Trophoblast cell (in vitro differentiated cells and primary cell): ENCODE data around the gene NME7.
A peak's percentile ranks its signal among the peaks of the same experiment; 100 is the strongest.

Source experiments
- DNase-seq, 2 donors: peaks; one replicate each; pipeline ENCODE4 v3.0.0-alpha.2; 2016
- H2AFZ ChIP-seq: 2 replicates; pipeline ENCODE4 v1.6.1; 2013; ENCODE audit warnings: low read length, moderate library complexity, mild to moderate bottlenecking; ENCODE audit not compliant: insufficient read depth, poor library complexity
- H2AK5ac ChIP-seq: 2 replicates; pipeline ENCODE4 v1.6.1; 2013; ENCODE audit warnings: mild to moderate bottlenecking, low read length
- H2BK120ac ChIP-seq: 2 replicates; pipeline ENCODE4 v1.6.1; 2013; ENCODE audit warnings: low read length, mild to moderate bottlenecking, moderate library complexity; ENCODE audit not compliant: insufficient read depth, poor library complexity
- H2BK12ac ChIP-seq: 2 replicates; pipeline ENCODE4 v1.6.1; 2013; ENCODE audit warnings: mild to moderate bottlenecking, low read length, moderate library complexity
- H2BK5ac ChIP-seq: 2 replicates; pipeline ENCODE4 v1.6.1; 2013; ENCODE audit warnings: low read length, low read depth, moderate library complexity, mild to moderate bottlenecking; ENCODE audit not compliant: poor library complexity
- H3K14ac ChIP-seq: 2 replicates; pipeline ENCODE4 v1.6.1; 2013; ENCODE audit warnings: mild to moderate bottlenecking, low read length
- H3K18ac ChIP-seq: 2 replicates; pipeline ENCODE4 v1.6.1; 2013; ENCODE audit warnings: mild to moderate bottlenecking, low read length
- H3K23ac ChIP-seq: 2 replicates; pipeline ENCODE4 v1.6.1; 2013; ENCODE audit warnings: low read length
- H3K27ac ChIP-seq: 2 replicates; pipeline ENCODE4 v1.5.1; 2013; ENCODE audit warnings: low read depth, mild to moderate bottlenecking, inconsistent platforms, low read length, moderate library complexity
- H3K27me3 ChIP-seq: 2 replicates; pipeline ENCODE4 v1.6.1; 2013; ENCODE audit warnings: inconsistent platforms, mild to moderate bottlenecking, low read length, moderate library complexity; ENCODE audit not compliant: insufficient read depth
- H3K36me3 ChIP-seq, 2 experiments: 1 replicate in 1 of 2; 2 replicates in 1 of 2; pipeline ENCODE4 v1.6.1; 2013; ENCODE audit warnings: low read length in 2 of 2, mild to moderate bottlenecking in 2 of 2, moderate library complexity in 1 of 2; ENCODE audit not compliant: insufficient read depth in 2 of 2, control insufficient read depth in 1 of 2
- H3K4ac ChIP-seq: 2 replicates; pipeline ENCODE4 v1.6.1; 2013; ENCODE audit warnings: low read depth, mild to moderate bottlenecking, low read length, moderate library complexity
- H3K4me1 ChIP-seq, 2 experiments: 1 replicate in 1 of 2; 2 replicates in 1 of 2; pipeline ENCODE4 v1.6.1; 2013; ENCODE audit warnings: low read length in 2 of 2, mild to moderate bottlenecking in 2 of 2, moderate library complexity in 1 of 2; ENCODE audit not compliant: insufficient read depth in 2 of 2, control insufficient read depth in 1 of 2
- H3K4me2 ChIP-seq: 2 replicates; pipeline ENCODE4 v1.6.1; 2013; ENCODE audit warnings: inconsistent platforms, mild to moderate bottlenecking, low read length, moderate library complexity
- H3K4me3 ChIP-seq: 2 replicates; pipeline ENCODE4 v1.5.1; 2013; ENCODE audit warnings: mild to moderate bottlenecking, low read depth, low read length, inconsistent platforms
- H3K79me1 ChIP-seq: one replicate; pipeline ENCODE4 v1.6.1; 2013; ENCODE audit warnings: low read length
- H3K79me2 ChIP-seq: 2 replicates; pipeline ENCODE4 v1.6.1; 2013; ENCODE audit warnings: low read length, mild to moderate bottlenecking; ENCODE audit not compliant: control insufficient read depth, insufficient read depth, poor library complexity
- H3K9ac ChIP-seq: 2 replicates; pipeline ENCODE4 v1.6.1; 2013; ENCODE audit warnings: mild to moderate bottlenecking, low read length
- H3K9me3 ChIP-seq: 2 replicates; pipeline ENCODE4 v1.6.1; 2013; ENCODE audit warnings: low read depth, mild to moderate bottlenecking, control low read depth, inconsistent platforms, low read length; ENCODE audit not compliant: insufficient read depth
- H4K12ac ChIP-seq: 2 replicates; pipeline ENCODE4 v1.6.1; 2013; ENCODE audit warnings: low read depth, mild to moderate bottlenecking, low read length, moderate library complexity
- H4K8ac ChIP-seq: 2 replicates; pipeline ENCODE4 v1.6.1; 2013; ENCODE audit warnings: low read depth, mild to moderate bottlenecking, low read length, moderate library complexity
- H4K91ac ChIP-seq: one replicate; pipeline ENCODE4 v1.6.1; 2013; ENCODE audit warnings: low read depth, mild to moderate bottlenecking, low read length, moderate library complexity
- WGBS: extraction: QIAGEN DNeasy Blood & Tissue Kit; methylation state at CpG from one replicate; pipeline ENCODE4 v1.1.7; 2013; ENCODE audit warnings: missing lambda C conversion rate; ENCODE audit not compliant: insufficient read length, insufficient coverage; ENCODE audit errors: extremely low coverage; 5-methylcytosine and 5-hydroxymethylcytosine counted together

NME7 gene

DNA sequence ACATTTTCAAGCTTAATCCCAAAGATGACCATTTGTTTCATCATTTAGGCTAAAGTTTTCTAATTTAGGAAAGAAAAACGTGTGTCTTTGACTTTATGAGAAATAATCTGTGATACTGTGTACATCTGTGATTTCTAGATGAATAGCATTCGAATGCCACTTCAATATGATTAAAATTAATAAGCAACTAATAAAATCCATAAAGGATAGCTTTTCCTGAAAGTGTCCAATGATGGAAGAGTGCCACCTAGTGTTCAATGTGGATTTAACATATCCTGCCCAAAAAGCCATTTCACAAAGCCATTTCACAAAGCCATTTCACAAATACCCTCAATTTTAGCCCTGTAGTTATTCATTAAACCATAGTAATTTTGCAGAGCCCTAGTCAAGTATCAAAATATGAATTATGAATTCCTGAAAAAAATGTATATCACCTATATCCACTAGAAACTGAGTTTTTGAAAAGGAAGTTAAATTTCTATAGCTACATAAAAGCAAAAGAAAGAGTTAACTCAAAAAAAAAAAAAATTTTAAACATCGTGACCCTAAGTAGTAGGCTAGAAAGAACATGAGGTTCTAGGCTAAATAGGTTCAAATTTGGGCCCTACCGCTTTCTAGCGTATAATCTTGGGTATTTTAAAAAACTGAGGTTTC lies 19.1 kb downstream of the NME7 start:
- no peak overlapping the region for H4K12ac ChIP-seq
- no peak overlapping the region for H2BK120ac ChIP-seq
- no peak overlapping the region for H3K4me3 ChIP-seq
- no peaks in the 10 kb centered on the region for H3K4me1 ChIP-seq
- H3K9me3 ChIP-seq = no peaks in the 10 kb centered on the region
- H4K91ac ChIP-seq = no peak overlapping the region
- no peak overlapping the region for H2AK5ac ChIP-seq
- H3K9ac ChIP-seq = no peak overlapping the region
- no peak overlapping the region for H2BK12ac ChIP-seq
- no peaks in the 10 kb centered on the region for H3K27me3 ChIP-seq
- no peaks in the 10 kb centered on the region for H3K79me1 ChIP-seq
- H2AFZ ChIP-seq = no peak overlapping the region
- H3K79me2 ChIP-seq = no peaks in the 10 kb centered on the region
- H3K27ac ChIP-seq = no peak overlapping the region
- WGBS = no CpG with 5 or more reads among the region's 5 CpGs
- H3K4me2 ChIP-seq = no peak overlapping the region
- H2BK5ac ChIP-seq = no peak overlapping the region
- H3K14ac ChIP-seq = no peak overlapping the region
- no peak overlapping the region for H3K18ac ChIP-seq
- H4K8ac ChIP-seq = no peak overlapping the region
- no peaks in the 10 kb centered on the region for H3K36me3 ChIP-seq
- DNase-seq = peak; percentile 31 to 84
- no peak overlapping the region for H3K23ac ChIP-seq
- no peak overlapping the region for H3K4ac ChIP-seq

DNA sequence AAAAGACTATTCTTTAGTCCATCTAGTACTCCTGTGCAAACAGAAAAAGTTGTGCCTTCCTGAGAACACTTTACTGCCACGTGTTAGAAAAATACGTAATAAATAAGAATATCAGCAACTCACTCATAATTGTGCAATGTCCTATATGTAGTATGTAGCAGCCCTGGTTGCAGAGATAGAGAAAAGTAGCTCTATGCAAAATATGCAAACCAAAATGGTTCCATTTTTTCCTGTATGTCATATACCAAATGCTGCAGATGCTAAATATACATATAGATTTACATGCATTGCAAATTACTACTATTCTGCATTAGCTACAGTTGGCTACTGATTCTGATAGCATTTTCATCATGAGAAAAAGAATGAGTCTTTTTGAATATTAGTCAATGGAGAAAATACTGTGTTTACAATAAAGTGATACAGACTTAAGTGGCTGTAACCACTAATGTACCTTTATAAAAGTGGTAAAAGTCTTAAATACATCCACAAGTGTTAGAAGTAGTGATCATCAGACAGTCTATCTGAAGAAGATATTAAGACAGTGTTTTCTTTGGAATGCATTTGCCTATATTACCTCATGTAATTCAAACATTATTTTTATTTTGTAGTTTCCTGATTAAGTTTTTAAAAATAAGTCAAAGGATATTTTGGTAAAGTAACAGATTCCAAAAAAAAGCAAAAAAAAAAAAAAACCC lies 19.8 kb downstream of the NME7 start:
- Histone ChIP-seq H4K8ac (no peak overlapping the region), H3K9me3 (no peaks in the 10 kb centered on the region), H3K36me3 (no peaks in the 10 kb centered on the region), H2BK120ac (no peak overlapping the region), H3K4ac (no peak overlapping the region), H2BK12ac (no peak overlapping the region), H3K27me3 (no peaks in the 10 kb centered on the region), H3K27ac (no peak overlapping the region), H3K18ac (no peak overlapping the region), H3K23ac (no peak overlapping the region), H3K14ac (no peak overlapping the region), H2BK5ac (no peak overlapping the region), H4K91ac (no peak overlapping the region), H3K4me2 (no peak overlapping the region), H3K4me1 (no peaks in the 10 kb centered on the region), H3K79me1 (no peaks in the 10 kb centered on the region), H2AK5ac (no peak overlapping the region), H3K9ac (no peak overlapping the region), H3K79me2 (no peaks in the 10 kb centered on the region), H4K12ac (no peak overlapping the region), H2AFZ (no peak overlapping the region), H3K4me3 (no peak overlapping the region)
- DNase-seq = no peak
- whole genome bisulfite sequencing = no CpG with 5 or more reads among the region's 2 CpGs

DNA sequence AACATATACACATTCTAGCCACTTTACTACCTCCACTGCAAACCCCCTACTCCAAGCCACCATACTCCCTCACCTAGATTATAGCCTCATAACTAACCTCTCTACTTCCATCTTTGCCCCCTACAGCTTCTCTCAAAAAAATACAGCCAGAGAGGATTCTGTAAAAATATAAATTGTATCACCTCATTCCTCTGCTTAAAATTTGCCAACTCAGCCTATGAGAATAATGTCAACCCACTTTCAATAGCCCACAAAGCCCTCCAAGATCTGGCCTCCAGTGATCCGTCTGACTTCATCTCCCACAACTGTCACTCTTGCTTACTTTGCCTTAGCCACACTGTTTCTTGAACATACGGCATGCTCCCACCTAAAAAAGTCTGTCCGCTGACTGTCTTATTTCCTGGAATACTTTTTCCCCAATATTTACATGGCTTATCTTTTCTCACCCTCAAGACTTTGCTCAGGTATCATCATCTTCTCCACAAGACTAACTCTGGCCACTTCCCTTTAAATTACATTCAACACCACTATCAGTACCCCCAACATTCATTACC lies 21.5 kb downstream of the NME7 start:
- no peak overlapping the region for H3K27ac ChIP-seq
- H3K4me2 ChIP-seq = no peak overlapping the region
- H3K4me3 ChIP-seq = no peak overlapping the region
- WGBS = no CpG with 5 or more reads among the region's 3 CpGs
- H4K91ac ChIP-seq = no peak overlapping the region
- DNase-seq = no peak
- no peak overlapping the region for H3K23ac ChIP-seq
- H3K18ac ChIP-seq = no peak overlapping the region
- peaks cover under 1% of the 10 kb centered on the region in 2 experiments for H3K4me1 ChIP-seq
- no peaks in the 10 kb centered on the region for H3K27me3 ChIP-seq
- H3K9me3 ChIP-seq = peaks cover 3% of the 10 kb centered on the region
- no peak overlapping the region for H3K9ac ChIP-seq
- no peak overlapping the region for H2AFZ ChIP-seq
- no peaks in the 10 kb centered on the region for H3K79me2 ChIP-seq
- H3K79me1 ChIP-seq = no peaks in the 10 kb centered on the region
- no peak overlapping the region for H3K4ac ChIP-seq
- no peak overlapping the region for H2BK120ac ChIP-seq
- H2BK12ac ChIP-seq = no peak overlapping the region
- no peak overlapping the region for H2BK5ac ChIP-seq
- no peak overlapping the region for H3K14ac ChIP-seq
- H4K8ac ChIP-seq = no peak overlapping the region
- H4K12ac ChIP-seq = no peak overlapping the region
- no peak overlapping the region for H2AK5ac ChIP-seq
- H3K36me3 ChIP-seq = peaks cover 0 to 1% of the 10 kb centered on the region in 2 experiments

DNA sequence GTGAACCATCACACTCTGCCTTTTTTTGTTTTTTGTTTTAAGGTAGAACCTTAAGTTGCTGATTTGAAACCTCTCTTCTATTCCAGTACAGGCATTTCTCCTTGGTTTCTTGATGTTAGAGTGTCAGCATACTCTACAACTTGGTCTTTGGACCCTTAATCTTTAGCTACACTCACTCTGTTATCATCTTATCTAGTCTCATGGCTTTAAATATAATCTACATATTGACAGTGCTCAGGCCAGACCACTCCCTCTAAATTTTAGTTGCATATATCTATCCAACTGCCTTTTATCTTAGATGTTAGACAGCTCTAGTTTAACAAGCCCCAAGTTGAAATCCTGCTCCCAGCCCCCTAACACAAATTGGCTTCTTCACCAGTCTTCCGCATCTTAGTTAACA lies 22.1 kb downstream of the NME7 start:
- Histone ChIP-seq H2AFZ (no peak overlapping the region), H3K79me1 (no peaks in the 10 kb centered on the region), H2AK5ac (no peak overlapping the region), H3K4me1 (peaks cover 2 to 3% of the 10 kb centered on the region in 2 experiments), H3K27me3 (no peaks in the 10 kb centered on the region), H3K4me2 (no peak overlapping the region), H3K18ac (no peak overlapping the region), H3K79me2 (no peaks in the 10 kb centered on the region), H2BK5ac (no peak overlapping the region), H3K4me3 (no peak overlapping the region), H4K8ac (no peak overlapping the region), H4K91ac (no peak overlapping the region), H4K12ac (no peak overlapping the region), H3K14ac (no peak overlapping the region), H3K23ac (no peak overlapping the region), H3K27ac (no peak overlapping the region), H2BK12ac (no peak overlapping the region), H3K4ac (no peak overlapping the region), H2BK120ac (no peak overlapping the region), H3K9me3 (peaks cover 4% of the 10 kb centered on the region), H3K36me3 (peaks cover 0 to 3% of the 10 kb centered on the region in 2 experiments), H3K9ac (no peak overlapping the region)
- no CpG with 5 or more reads among the region's 1 CpG for WGBS
- no peak for DNase-seq
